ENCODE data around the gene TRIP4. TPM values are rescaled to one million over a fixed set of nuclear protein-coding genes. Genes with fewer than 3 reads are reported as not detected.

TRIP4 gene
- total and polyA plus RNA-seq, 9 of the 15 experiments (the other 6 are each of a cell fraction or from before 2014, with no cell fraction given), result 7.6 to 23.3 (median 16.7) TPM

DNA sequence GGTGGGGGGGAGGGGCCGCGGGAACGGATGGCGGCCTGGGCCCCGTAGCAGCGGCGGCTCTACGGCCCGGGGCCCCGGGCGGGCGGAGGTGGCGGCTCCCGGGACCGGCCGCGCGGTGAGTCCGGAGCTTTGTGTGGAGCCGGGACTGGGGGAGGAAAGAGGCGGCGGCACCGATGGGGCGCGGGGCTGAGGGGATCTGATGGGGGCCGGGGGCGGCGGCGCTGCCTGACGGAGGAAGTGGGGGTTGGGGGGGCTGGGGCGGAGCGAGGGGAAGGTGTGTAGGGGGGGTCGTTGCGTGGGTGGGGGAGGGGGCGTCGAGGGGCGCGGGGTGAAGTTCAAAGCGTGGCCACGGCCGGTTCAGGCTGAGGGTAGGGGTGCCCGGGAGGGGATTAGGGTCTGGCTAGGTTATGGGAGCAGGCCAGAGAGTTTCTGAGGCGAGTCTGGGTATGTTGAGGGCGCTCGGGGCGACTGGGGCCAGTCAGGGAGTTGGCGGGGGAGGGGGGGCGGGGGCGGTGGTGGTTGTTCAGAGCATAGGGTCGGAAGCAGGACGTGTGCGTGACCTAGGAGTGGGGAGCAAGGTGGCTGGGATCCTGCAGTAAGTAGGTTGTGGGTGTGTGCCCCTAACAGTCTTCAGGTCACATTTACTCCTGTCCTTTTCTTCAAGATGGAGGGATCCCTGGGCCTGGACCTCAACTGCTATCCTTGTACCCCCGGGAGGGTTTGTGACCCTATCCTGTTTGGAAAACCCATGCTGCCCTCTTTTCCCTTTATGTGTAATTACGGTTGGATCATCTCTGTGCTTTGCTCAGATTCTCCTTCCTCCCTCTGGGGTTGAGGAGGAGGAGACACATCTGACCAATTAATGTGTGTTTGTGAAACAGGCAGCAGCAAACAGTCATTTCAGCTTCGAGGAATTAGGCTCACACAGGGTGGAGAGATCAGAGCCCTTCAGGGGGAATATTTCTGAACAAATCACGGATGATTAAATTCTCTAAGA is 73.4 kb downstream of the TRIP4 start (continued):
- TF ChIP-seq ETV6 (IDR thresholded peaks at IDR 0.05; ENCODE audit: borderline replicate concordance in 1 of 2, low read depth in 2 of 2, low read length in 1 of 2) (no peak), ETV6 (CRISPR knock-in tag; IDR thresholded peaks at IDR 0.05; ENCODE audit: borderline replicate concordance) (no peak), PPARD (CRISPR knock-in tag; IDR thresholded peaks at IDR 0.05) (no peak), STAT5A (IDR thresholded peaks at IDR 0.05; ENCODE audit: borderline replicate concordance, low read length) (no peak), MAFK (IDR thresholded peaks at IDR 0.05; ENCODE audit: low read length) (no peak), TAF7 (tag; IDR thresholded peaks at IDR 0.05) (no peak), ZNF584 (CRISPR knock-in tag; IDR thresholded peaks at IDR 0.05; ENCODE audit: low read depth) (no peak), ZNF134 (CRISPR knock-in tag; conservative IDR thresholded peaks at IDR 0.05) (no peak), ZSCAN29 (IDR thresholded peaks at IDR 0.05) (no peak), ZNF217 (CRISPR knock-in tag; IDR thresholded peaks at IDR 0.05) (no peak), ZNF778 (CRISPR knock-in tag; IDR thresholded peaks at IDR 0.05) (no peak), MYBL2 (IDR thresholded peaks at IDR 0.05; ENCODE audit: low read depth) (no peak), MYBL2 (CRISPR knock-in tag; IDR thresholded peaks at IDR 0.05; ENCODE audit: borderline replicate concordance) (no peak)
- TF ChIP-seq, protein P1, sequence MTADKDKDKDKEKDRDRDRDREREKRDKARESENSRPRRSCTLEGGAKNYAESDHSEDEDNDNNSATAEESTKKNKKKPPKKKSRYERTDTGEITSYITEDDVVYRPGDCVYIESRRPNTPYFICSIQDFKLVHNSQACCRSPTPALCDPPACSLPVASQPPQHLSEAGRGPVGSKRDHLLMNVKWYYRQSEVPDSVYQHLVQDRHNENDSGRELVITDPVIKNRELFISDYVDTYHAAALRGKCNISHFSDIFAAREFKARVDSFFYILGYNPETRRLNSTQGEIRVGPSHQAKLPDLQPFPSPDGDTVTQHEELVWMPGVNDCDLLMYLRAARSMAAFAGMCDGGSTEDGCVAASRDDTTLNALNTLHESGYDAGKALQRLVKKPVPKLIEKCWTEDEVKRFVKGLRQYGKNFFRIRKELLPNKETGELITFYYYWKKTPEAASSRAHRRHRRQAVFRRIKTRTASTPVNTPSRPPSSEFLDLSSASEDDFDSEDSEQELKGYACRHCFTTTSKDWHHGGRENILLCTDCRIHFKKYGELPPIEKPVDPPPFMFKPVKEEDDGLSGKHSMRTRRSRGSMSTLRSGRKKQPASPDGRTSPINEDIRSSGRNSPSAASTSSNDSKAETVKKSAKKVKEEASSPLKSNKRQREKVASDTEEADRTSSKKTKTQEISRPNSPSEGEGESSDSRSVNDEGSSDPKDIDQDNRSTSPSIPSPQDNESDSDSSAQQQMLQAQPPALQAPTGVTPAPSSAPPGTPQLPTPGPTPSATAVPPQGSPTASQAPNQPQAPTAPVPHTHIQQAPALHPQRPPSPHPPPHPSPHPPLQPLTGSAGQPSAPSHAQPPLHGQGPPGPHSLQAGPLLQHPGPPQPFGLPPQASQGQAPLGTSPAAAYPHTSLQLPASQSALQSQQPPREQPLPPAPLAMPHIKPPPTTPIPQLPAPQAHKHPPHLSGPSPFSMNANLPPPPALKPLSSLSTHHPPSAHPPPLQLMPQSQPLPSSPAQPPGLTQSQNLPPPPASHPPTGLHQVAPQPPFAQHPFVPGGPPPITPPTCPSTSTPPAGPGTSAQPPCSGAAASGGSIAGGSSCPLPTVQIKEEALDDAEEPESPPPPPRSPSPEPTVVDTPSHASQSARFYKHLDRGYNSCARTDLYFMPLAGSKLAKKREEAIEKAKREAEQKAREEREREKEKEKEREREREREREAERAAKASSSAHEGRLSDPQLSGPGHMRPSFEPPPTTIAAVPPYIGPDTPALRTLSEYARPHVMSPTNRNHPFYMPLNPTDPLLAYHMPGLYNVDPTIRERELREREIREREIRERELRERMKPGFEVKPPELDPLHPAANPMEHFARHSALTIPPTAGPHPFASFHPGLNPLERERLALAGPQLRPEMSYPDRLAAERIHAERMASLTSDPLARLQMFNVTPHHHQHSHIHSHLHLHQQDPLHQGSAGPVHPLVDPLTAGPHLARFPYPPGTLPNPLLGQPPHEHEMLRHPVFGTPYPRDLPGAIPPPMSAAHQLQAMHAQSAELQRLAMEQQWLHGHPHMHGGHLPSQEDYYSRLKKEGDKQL (CRISPR knock-in tag; IDR thresholded peaks at IDR 0.05; ENCODE audit: borderline replicate concordance), result no peak
- TF ChIP-seq, protein P2, sequence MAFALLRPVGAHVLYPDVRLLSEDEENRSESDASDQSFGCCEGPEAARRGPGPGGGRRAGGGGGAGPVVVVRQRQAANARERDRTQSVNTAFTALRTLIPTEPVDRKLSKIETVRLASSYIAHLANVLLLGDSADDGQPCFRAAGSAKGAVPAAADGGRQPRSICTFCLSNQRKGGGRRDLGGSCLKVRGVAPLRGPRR (CRISPR knock-in tag; IDR thresholded peaks at IDR 0.05), result no peak
- TF ChIP-seq, protein P3, sequence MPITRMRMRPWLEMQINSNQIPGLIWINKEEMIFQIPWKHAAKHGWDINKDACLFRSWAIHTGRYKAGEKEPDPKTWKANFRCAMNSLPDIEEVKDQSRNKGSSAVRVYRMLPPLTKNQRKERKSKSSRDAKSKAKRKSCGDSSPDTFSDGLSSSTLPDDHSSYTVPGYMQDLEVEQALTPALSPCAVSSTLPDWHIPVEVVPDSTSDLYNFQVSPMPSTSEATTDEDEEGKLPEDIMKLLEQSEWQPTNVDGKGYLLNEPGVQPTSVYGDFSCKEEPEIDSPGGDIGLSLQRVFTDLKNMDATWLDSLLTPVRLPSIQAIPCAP (CRISPR knock-in tag; IDR thresholded peaks at IDR 0.05; ENCODE audit: borderline replicate concordance), result no peak
- TF ChIP-seq, protein P4, sequence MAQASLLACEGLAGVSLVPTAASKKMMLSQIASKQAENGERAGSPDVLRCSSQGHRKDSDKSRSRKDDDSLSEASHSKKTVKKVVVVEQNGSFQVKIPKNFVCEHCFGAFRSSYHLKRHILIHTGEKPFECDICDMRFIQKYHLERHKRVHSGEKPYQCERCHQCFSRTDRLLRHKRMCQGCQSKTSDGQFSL (CRISPR knock-in tag; IDR thresholded peaks at IDR 0.05), result 0 out of 2 replicates have a peak, but pooled peaks have one; percentile 13
- TF ChIP-seq, protein P4 (tag; IDR thresholded peaks at IDR 0.05), result no peak

Measured in K562 (cell line).